ENCODE results near the gene LYRM9.

DNA sequence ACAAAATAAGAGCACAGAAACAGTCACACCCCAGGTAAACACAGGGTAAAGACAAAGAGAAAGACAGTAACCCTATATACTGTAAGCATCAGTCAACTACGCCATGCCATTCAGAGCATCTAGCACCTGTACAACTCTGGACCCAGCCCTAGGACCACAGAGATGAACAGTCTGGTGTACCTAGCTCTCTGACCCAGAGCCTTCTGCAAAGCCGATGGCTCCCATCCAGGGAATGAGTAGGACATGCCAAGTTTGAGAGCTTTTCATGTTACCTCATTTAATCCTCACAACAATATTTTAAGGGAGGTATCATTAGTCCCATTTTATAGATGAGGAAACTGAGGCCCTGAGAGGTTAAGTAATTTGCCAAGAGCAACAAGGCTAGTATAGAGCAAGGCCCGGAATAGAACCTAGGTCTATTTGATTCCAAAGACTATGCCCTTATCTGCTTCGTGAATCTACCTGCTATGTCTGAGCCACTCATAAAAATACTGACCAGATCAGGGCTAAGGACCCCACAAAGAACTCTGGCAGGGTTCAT is 3.4 kb downstream of the LYRM9 start:
- TF ChIP-seq, protein P1, sequence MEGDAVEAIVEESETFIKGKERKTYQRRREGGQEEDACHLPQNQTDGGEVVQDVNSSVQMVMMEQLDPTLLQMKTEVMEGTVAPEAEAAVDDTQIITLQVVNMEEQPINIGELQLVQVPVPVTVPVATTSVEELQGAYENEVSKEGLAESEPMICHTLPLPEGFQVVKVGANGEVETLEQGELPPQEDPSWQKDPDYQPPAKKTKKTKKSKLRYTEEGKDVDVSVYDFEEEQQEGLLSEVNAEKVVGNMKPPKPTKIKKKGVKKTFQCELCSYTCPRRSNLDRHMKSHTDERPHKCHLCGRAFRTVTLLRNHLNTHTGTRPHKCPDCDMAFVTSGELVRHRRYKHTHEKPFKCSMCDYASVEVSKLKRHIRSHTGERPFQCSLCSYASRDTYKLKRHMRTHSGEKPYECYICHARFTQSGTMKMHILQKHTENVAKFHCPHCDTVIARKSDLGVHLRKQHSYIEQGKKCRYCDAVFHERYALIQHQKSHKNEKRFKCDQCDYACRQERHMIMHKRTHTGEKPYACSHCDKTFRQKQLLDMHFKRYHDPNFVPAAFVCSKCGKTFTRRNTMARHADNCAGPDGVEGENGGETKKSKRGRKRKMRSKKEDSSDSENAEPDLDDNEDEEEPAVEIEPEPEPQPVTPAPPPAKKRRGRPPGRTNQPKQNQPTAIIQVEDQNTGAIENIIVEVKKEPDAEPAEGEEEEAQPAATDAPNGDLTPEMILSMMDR (IDR thresholded peaks at IDR 0.05): no peak
- TF ChIP-seq POLR2A (IDR thresholded peaks at IDR 0.05) (no peak), EP300 (IDR thresholded peaks at IDR 0.05) (no peak), POLR2AphosphoS5 (IDR thresholded peaks at IDR 0.05) (no peak)
